ENCODE results near the gene NTRK3.

The NTRK3 gene

GRCh38 chr15:88250826-88251225 is 5.7 kb downstream of the NTRK3 start:
- no peak overlapping the region for H3K4me3 ChIP-seq (ENCODE audit: low read length)
- no peak for TF ChIP-seq CTCF (IDR thresholded peaks at IDR 0.05; ENCODE audit: insufficient read depth, low read depth, low read length, missing control alignments)

GRCh38 chr15:88249220-88249619 is 7.3 kb downstream of the NTRK3 start:
- no peak for DNase-seq (ENCODE audit: low read depth)
- TF ChIP-seq CTCF (IDR thresholded peaks at IDR 0.05; ENCODE audit: insufficient read depth, low read depth, low read length, missing control alignments) = no peak
- no peak overlapping the region for H3K4me3 ChIP-seq (ENCODE audit: low read length)

More at GRCh38 chr15:88250826-88251225, 5.7 kb downstream of the NTRK3 start:
- DNase-seq (ENCODE audit: low read depth) = no peak

- no peak for DNase-seq (ENCODE audit: low read depth)
- no peak for TF ChIP-seq CTCF (IDR thresholded peaks at IDR 0.05; ENCODE audit: insufficient read depth, low read depth, low read length, missing control alignments)
- no peak overlapping the region for H3K4me3 ChIP-seq (ENCODE audit: low read length)
Measured at GRCh38 chr15:88247914-88248313, 8.6 kb downstream of the NTRK3 start.

GRCh38 chr15:88246666-88247446 is 9.7 kb downstream of the NTRK3 start:
- DNase-seq (ENCODE audit: low read depth) = peak; percentile 62
- H3K4me3 ChIP-seq (ENCODE audit: low read length) = no peak overlapping the region
- TF ChIP-seq CTCF (IDR thresholded peaks at IDR 0.05; ENCODE audit: insufficient read depth, low read depth, low read length, missing control alignments) = peak; percentile 87

- DNase-seq (ENCODE audit: low read depth) = no peak
- no peak overlapping the region for H3K4me3 ChIP-seq (ENCODE audit: low read length)
- TF ChIP-seq CTCF (IDR thresholded peaks at IDR 0.05; ENCODE audit: insufficient read depth, low read depth, low read length, missing control alignments) = no peak
Measured at GRCh38 chr15:88246081-88246480, 10.5 kb downstream of the NTRK3 start.

- DNase-seq (ENCODE audit: low read depth) = peak; percentile 38
- H3K4me3 ChIP-seq (ENCODE audit: low read length) = no peak overlapping the region
- peak; percentile 52 for TF ChIP-seq CTCF (IDR thresholded peaks at IDR 0.05; ENCODE audit: insufficient read depth, low read depth, low read length, missing control alignments)
Measured at GRCh38 chr15:88243895-88244787, 12.4 kb downstream of the NTRK3 start.
